ENCODE results near the gene POPDC3.
"Not testable (repeated sequence)": the region's sequence is repeated elsewhere in the genome, so short reads cannot be mapped to it uniquely, and the experiment has no call there.

Gene POPDC3

DNA sequence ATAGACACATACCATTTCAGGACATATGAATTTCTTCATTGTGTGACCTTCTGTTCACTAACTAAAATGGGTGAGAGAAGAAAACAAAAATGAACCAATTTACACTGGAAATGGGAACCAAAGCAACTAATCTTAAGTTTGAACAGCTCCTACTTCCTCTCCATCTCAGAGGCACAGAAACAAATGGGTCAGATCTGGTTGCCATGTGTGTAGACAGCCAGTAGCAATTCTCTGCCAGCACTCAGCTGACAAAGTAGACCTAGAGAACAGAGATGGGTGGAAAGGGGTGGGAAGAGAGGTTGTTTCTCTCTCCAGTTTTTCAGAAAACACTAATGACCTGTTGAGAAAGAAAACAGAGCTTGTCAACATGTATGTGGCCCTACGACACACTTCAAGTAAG is 14.3 kb upstream of the POPDC3 start:
- DNase-seq = no peak

DNA sequence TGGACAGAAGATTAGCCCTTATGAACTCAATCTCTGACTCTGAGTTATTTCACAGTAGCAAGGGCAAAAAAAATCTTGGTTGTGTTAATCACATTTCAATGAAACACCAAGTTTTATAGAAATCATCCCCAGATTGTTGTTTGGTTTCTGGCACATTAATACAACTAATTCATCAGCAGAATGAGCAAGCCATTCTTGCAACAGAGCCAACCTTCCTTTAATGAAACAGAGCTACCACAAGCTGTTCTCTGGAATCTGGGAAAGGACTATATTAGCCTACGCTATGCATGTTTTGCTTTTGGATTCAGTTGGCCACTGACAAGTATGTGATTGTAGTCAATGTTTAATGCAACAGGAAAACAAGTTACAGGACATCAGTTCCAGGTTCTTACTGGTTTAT is 13.8 kb upstream of the POPDC3 start:
- no peak for DNase-seq

DNA sequence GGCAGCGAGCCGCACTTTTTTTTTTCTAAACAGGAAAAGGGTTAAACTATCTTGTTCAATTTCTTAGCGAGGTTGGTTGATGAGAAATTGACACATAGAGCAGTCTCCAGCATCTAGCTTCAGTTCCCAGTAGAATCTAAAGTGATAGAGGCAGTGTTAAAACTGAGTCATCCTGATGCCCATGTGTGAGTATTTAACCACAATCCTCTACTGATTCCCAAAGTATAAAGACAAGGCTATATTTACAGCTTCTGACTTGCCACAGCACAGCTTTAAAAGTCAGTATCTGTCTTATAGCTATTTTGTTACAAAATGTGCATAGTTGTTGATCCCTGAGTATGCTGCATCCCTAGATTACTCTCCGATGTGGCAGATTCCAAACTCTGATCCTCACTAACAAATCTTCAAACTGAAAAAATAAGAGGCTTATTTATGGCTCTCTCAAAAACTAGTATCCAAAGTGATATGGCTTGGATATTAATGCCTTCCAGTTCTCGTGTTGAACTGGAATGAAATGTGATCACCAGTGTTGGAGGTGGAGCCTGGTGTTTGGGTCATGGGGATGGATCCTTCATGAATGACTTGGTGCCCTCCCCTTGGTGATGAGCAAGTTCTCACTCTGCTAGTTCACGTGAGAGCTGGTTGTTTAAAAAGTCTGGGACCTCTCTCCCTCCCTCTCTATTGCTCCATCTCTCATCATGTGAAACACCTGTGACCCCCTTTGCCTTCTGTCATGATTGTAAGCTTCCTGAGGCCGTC is 13.1 kb upstream of the POPDC3 start:
- no peak for DNase-seq

DNA sequence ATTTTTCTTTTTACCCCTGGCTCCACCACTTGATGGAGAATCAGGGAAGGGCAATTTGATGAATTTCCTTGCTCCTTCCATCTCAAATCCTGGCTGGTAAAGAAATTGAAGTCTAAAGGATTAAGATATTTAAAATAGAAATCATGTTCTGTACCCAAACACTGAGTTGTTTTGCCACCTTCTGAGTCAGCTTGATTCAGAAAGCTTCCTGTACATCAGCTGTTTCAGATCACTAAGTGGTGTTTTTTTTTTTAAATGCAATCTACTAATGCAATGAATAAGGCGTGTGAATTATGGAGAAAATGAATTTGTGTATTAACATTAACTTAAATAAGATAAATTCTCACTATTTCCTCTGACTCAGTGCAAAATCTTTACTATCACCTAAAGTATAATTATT is 11.5 kb upstream of the POPDC3 start:
- no peak for DNase-seq

DNA sequence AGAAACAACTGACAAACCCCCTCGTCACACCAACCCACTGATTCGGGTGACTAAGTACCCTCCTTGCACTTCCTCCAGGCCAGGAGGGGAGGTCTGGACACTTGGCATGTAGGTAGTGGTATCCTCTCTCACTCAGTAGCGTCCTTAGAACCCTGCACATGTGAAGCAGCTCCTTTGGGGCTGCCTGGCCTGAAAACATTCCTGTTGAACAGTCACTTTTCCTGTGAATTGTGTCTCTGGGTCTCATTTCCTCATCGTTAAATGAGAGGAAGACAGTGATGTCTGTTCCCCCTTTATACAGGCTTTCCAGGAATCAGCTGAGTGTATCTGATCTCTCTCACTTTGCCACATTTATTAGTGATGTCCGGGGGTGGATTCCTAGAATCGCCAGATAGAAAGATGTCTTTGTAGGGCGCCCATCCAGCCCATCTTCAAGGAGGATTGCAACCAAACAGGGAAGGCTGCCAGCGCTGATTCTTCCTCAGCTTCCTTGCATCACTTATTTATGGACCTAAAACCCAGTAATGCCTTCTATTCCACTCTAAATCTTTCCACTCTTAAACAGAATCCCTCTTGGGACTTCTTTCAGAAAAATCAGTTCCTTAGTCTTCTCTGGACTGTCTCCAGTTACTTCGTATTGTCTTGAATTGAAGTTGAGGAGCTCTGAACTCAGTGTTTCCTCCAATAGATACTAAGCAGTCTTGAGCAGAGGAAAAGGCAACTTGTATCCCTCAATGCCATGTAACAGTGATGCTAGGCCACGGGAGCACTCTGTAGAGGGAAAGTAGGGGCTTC is 9.4 kb upstream of the POPDC3 start:
- DNase-seq = no peak

- no peak for DNase-seq
These were observed 8.4 kb upstream of the POPDC3 start for GRCh38 chr6:105188251-105188650.

- no peak for DNase-seq
These were observed 6.8 kb upstream of the POPDC3 start for GRCh38 chr6:105186576-105186975.

GRCh38 chr6:105184921-105185320 is 5.1 kb upstream of the POPDC3 start:
- DNase-seq = no peak

DNA sequence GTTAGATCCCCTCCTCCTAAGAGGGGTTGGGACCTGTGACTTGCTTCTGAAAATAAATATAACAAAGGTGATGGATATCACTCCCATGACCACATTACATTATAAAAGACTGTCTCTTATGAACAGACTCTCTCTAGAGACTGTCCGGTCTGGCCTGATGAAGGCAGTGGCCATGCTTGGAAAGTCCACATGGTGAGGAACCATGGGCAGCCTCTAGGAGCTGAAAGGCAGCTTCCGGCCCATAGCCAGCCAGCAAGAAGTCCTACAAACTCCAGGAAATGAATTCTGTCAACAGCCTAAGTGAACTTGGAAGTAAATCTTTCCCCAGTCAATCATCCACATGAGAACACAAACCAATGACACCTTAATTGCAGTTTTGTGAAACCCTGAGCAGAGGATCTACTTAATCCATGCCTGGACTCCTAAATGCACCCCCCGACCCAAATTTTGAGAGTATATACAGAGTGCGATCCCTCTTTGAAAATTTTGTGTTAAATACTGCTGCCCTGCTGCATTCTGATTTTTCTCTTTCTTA is 2.2 kb upstream of the POPDC3 start:
- DNase-seq = no peak

DNA sequence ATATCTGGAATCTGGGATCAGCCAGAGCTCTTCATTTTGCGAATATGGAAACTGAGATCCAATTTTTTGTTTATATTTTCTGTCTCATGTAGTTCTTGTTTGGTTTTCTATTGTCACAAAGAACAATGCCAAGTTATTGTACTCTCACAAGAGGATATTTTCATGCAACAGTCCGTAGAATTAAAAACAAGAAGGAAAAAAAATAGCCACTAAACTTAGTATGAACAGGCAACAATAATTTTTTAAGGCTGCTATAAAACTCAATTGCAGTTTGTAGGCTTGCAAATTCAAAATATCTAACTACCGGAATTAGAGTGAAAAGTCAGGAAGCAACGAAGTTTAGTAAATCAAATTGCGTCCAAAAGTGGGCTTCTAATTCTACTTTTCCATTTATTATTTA is 1.2 kb downstream of the POPDC3 start:
- no peak for DNase-seq

GRCh38 chr6:105178110-105178509 is 1.7 kb downstream of the POPDC3 start:
- DNase-seq = no peak

DNA sequence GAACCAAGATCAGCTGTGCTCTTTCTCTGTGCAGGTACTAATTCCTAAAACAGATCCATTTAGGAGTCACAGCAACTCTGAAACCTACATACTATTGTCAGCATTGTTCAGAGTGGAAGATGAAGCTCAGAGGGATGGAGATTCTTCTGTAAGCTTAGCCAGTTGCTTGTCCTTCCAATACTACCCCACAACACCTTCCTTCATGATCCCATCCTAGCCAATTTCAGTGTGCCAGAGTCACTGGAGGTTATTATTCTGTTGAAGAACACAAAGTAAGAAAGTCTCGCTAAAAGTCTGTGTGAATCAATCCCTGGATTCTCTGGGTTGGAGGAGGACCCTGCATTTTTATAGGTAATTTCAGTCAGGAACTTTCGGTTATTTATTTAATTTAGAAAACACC is 2.3 kb downstream of the POPDC3 start:
- DNase-seq = no peak

GRCh38 chr6:105174512-105174911 is 5.3 kb downstream of the POPDC3 start:
- no peak for DNase-seq

DNA sequence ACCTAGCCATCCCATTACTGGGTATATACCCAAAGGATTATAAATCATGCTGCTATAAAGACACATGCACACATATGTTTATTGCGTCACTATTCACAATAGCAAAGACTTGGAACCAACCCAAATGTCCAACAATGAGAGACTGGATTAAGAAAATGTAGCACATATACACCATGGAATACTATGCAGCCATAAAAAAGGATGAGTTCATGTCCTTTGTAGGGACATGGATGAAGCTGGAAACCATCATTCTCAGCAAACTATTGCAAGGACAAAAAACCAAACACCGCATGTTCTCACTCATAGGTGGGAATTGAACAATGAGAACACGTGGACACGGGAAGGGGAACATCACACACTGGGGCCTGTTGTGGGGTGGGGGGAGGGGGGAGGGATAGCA is 7.3 kb downstream of the POPDC3 start:
- not testable (repeated sequence) for DNase-seq

DNA sequence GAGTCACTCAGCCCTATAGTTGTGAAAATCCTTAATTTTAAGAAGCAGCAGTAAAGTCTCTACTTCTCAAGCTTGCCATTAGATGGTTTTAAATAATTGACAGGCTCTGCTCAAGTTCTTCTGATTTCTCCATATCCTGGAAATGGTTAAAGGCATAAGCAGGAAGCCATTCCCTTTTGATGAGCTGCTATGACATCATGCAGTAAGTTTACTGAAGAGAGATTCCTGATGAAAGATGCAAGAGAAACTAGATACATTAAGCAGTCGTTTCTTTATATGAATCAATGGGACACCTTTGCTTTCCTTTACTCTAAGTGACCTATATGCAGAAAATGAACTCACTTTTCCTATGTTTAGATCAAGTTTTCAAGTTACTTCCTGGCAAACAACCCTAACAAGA is 9.8 kb downstream of the POPDC3 start:
- no peak for DNase-seq

DNA sequence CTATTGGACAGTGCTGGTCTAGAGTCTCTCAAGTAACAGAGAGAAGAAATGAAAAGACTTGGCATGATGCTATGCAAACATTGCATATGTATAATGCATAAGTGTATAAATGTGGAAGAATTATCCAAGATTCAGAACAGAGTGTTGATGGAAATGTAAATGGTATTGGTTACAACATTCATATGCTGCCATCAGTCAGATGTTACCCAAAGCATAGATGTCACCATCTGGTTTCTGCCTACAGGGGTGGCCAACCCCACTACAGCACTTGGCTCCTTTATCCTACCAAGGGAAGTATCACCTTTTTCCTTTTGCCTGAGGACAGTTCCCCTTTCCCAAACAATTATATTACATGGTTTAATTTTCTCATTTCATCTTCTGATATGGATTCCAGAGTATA is 11.9 kb downstream of the POPDC3 start:
- DNase-seq = no peak

DNA sequence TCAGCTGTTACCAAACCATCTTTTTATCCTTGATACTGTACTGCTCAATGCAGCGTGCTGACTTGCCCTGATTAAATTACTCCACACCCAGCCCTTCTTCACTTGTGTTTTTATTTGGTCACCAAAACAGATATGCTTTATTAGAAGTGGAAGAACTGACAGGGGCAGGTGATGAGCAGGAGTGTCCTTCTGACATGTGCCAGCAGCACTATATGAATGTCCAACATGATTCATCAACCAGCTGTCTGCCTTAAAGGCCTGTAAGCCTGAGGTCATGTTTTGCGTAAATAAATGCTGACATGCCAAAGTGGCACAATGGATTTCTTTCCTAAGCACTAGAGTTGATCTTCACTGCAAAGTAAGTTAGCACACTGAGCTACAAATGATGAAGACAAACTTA is 15.4 kb downstream of the POPDC3 start:
- DNase-seq = no peak

GRCh38 chr6:105163183-105163582 is 16.6 kb downstream of the POPDC3 start:
- DNase-seq = no peak

- no peak for DNase-seq
These were observed 17.4 kb downstream of the POPDC3 start for GRCh38 chr6:105162377-105162776.

DNA sequence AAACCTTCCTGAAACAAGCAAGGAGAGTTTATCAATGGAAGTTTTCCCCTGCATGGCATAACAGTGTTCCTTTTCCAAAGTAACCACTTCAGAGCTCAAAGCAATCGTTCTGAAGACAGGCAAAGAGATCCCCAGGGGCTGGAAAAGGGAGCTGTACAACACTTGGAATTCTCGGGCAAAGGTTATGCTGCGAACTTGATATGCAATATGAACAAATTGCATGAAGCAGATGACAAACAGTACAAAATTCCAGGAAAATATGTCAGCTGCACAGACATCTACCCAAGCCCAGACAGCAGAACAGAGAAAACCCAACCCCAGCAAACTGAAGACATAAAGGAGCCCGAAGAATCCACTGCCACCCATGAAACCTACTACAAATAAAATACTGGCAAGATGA is 18.4 kb downstream of the POPDC3 start:
- no peak for DNase-seq

DNA sequence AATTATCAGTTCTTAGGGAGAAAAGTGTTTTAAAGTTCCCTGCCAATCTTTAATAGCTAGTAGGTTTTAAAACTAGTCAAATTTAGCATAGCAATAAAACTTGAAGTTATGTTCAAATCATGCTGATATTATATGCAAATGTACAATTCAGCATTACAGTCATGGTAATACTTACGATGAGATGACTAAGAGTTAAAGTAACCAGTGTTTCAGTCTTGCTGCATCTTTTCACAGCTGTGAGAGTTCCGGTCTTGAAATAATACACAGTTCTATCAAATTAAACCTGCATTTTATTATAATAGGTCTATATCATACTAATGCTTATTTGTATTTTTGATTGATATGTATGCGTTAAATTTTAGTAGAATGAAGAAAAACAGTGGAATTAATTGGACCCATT is 26.1 kb downstream of the POPDC3 start:
- DNase-seq = no peak

DNA sequence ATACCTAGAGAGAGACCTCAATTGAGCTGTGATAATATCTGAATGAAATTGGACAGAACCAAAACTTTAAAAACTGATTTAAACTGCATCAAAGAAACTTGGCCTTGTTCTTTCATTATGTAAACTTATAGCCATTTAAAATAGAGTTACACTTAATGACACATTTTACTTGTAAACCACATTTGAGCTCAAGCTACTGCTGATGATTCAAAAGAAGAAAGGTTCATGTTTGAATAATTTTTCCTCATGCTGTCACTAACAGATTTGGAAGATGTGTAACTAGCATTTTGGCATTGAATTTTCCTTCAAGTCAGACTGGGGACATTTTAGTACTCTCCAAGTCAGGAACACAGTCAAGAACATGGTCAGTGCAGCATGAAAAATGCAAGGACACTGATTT is 26.9 kb downstream of the POPDC3 start:
- no peak for DNase-seq

GRCh38 chr6:105151644-105152043 is 28.2 kb downstream of the POPDC3 start:
- no peak for DNase-seq

DNA sequence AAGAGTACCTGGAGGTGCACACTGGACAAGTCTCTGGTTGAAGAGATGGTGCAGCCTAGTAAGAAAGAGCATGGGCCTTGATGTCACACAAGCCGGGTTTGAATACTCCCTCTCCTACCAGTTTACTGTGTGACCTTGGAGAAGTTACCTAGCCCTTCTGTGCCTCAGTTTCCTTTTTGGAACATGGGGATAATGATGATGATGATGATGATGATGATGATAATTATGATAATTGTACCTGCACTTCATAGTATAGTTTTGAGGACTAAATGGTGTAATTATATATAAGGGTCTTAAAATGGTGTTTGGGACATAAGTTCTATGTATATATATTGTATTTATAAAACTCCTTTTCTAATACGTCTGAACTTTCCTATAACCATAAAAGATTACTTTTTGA is 41.7 kb downstream of the POPDC3 start:
- no peak for DNase-seq
